ENCODE data around the gene ATP6V1D.
A peak's percentile ranks its signal among the peaks of the same experiment; 100 is the strongest.
"Not testable (repeated sequence)": the region's sequence is repeated elsewhere in the genome, so short reads cannot be mapped to it uniquely, and the experiment has no call there.

ATP6V1D gene

DNA sequence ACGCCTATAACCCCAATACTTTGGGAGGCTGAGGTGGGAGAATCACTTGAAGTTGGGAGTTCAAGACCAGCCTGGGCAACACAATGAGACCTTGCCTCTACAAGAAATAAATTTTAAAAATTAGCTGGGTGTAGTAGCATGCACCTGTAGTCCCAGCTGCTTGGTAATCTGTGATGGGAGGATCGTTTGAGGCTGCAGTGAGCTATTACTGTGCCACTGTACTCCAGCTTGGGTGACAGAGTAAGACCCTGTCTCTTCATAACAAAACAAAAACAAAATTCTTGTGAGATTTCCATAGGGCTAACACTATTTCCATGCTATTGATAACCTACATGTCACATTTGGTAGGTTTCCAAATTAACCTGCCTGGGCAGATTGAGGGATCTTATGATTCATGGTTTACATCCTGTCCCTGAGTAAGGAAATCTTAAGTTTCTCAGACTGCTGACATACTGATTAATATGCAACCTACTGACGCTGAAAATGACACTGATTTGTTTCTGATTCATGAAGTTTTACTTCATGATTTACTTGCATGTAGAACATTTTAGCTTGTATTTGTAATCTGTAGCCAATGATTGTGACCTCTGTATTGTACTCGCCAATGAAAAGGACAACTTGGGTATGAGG, 15.9 kb downstream of the ATP6V1D start:
- no peaks in the 10 kb centered on the region for H3K4me1 Mint-ChIP-seq
- ATAC-seq (peak; percentile 79), DNase-seq (ENCODE audit: low spot score in 2 of 2) (no peak)
- peak overlapping the region; percentile 39 for H3K27ac Mint-ChIP-seq
- H3K9me3 Mint-ChIP-seq, result no peaks in the 10 kb centered on the region
- H3K36me3 Mint-ChIP-seq, result peaks cover 85% of the 10 kb centered on the region
- no peak overlapping the region for H3K4me3 Mint-ChIP-seq

DNA sequence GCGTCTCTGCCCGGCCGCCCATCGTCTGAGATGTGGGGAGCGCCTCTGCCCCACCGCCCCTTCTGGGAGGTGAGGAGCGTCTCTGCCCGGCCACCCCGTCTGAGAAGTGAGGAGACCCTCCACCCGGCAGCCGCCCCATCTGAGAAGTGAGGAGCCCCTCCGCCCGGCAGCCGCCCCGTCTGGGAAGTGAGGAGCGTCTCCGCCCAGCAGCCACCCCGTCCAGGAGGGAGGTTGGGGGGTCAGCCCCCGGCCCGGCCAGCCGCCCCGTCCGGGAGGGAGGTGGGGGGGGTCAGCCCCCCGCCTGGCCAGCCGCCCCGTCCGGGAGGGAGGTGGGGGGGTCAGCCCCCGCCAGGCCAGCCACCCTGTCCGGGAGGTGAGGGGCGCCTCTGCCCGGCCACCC, 18.4 kb downstream of the ATP6V1D start:
- not testable (repeated sequence) for H3K9me3 Mint-ChIP-seq; H3K4me1 Mint-ChIP-seq; ATAC-seq; DNase-seq (ENCODE audit: low spot score in 2 of 2); H3K4me3 Mint-ChIP-seq; H3K27ac Mint-ChIP-seq
- peaks cover 85% of the 10 kb centered on the region for H3K36me3 Mint-ChIP-seq

DNA sequence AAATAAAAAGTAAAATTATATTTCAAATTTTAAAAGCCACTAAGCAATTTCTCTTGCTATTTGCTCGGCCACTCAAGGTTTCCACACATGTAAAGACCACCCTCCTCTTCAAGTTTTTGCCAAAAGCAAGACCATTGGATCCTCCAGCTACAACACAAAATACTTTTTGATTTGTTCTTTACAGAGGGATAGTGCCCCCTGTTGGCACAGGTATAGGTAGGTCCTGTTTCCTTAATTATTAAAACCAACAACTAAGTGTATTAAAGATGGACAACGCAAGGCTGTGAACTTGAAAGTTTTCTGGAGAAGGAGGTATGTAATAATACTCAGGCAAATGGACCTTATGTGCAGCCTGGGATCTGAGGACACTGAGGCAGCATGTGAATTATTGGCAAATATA, 23.8 kb downstream of the ATP6V1D start:
- H3K4me1 Mint-ChIP-seq, result no peaks in the 10 kb centered on the region
- no peak overlapping the region for H3K4me3 Mint-ChIP-seq
- H3K9me3 Mint-ChIP-seq, result no peaks in the 10 kb centered on the region
- H3K27ac Mint-ChIP-seq, result no peak overlapping the region
- no peak for DNase-seq (ENCODE audit: low spot score in 2 of 2)
- no peak for ATAC-seq
- peaks cover 84% of the 10 kb centered on the region for H3K36me3 Mint-ChIP-seq

DNA sequence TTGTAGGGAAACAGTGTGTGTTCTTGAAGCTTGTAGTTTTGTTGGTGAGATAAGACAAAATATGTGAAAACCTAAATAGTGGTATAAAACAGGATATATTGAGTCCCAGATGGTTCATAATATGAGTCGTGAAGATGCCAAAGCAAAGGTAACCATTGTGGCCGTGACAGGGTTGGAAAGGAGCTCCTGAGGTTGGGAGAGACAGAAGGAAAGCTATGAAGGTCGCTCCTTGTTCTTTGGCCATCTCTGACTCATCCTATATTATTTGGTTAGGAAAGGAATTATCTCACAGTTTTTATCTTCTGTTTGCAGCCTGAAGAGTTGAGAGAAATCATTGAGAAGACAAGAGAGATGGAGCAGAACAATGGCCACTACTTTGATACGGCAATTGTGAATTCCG, 27.1 kb downstream of the ATP6V1D start:
- no peak for DNase-seq (ENCODE audit: low spot score in 2 of 2)
- no peak for ATAC-seq
- Mint-ChIP-seq H3K4me1 (no peaks in the 10 kb centered on the region), H3K27ac (no peak overlapping the region), H3K36me3 (peaks cover 62% of the 10 kb centered on the region), H3K4me3 (no peak overlapping the region), H3K9me3 (no peaks in the 10 kb centered on the region)

GRCh38 chr14:67331368-67332125, 28.1 kb downstream of the ATP6V1D start:
- ATAC-seq (no peak), DNase-seq (ENCODE audit: low spot score in 2 of 2) (no peak)
- Mint-ChIP-seq H3K9me3 (no peaks in the 10 kb centered on the region), H3K4me3 (no peak overlapping the region), H3K27ac (no peak overlapping the region), H3K4me1 (no peaks in the 10 kb centered on the region), H3K36me3 (peaks cover 55% of the 10 kb centered on the region)

DNA sequence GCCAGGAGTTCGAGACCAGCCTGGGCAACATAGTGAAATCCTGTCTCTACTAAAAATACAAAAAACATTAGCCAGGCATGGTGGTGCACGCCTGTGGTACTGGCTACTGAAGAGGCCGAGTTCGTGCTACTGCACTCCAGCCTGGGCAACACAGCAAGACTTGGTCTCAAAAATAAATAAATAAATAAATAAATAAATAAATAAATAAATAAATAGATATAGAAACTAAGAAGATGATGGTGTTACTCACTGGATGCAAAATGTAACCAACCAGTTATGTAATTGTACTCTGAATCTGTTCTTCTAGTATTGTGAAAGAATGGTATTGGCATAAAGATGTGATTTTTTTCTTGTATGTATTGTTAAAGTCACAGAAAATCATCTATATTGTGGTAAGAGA, 29.9 kb downstream of the ATP6V1D start:
- not testable (repeated sequence) for ATAC-seq; H3K4me3 Mint-ChIP-seq; DNase-seq (ENCODE audit: low spot score in 2 of 2); H3K9me3 Mint-ChIP-seq; H3K27ac Mint-ChIP-seq; H3K4me1 Mint-ChIP-seq
- H3K36me3 Mint-ChIP-seq, result peaks cover 55% of the 10 kb centered on the region

- peaks cover 20% of the 10 kb centered on the region for H3K36me3 Mint-ChIP-seq
- H3K9me3 Mint-ChIP-seq, result no peaks in the 10 kb centered on the region
- H3K27ac Mint-ChIP-seq, result no peak overlapping the region
- no peak overlapping the region for H3K4me3 Mint-ChIP-seq
- no peaks in the 10 kb centered on the region for H3K4me1 Mint-ChIP-seq
- ATAC-seq (no peak), DNase-seq (ENCODE audit: low spot score in 2 of 2) (no peak)
Observed at GRCh38 chr14:67319142-67319541, 40.5 kb downstream of the ATP6V1D start.

DNA sequence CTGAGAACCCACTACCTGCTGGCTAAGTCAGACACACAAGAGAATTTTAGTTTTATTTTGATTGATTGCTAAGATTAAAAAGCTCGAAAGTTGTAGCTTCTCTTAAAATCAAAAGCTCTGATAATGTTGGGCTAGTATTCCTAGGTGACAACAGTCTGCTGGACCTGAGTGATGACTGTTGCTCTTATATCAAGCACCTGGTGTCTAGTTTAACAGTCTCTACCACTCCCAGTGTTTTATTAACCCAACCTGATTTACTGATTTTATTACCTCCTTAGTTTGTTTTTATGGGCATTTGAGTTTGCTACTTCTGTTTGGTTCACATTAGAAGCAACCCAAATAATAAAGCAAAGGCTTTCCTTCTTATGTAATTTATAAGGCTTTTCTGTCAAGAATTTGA, 41.8 kb downstream of the ATP6V1D start:
- Mint-ChIP-seq H3K4me3 (no peak overlapping the region), H3K27ac (no peak overlapping the region)

GRCh38 chr14:67313153-67313552, 46.5 kb downstream of the ATP6V1D start:
- peaks cover 26% of the 10 kb centered on the region for H3K36me3 Mint-ChIP-seq
- H3K9me3 Mint-ChIP-seq, result no peaks in the 10 kb centered on the region
- no peak overlapping the region for H3K4me3 Mint-ChIP-seq
- ATAC-seq, result no peak
- DNase-seq (ENCODE audit: low spot score in 2 of 2), result no peak
- H3K27ac Mint-ChIP-seq, result no peak overlapping the region
- no peaks in the 10 kb centered on the region for H3K4me1 Mint-ChIP-seq

More for the DNA sequence above, 41.8 kb downstream of the ATP6V1D start:
- no peak for DNase-seq (ENCODE audit: low spot score in 2 of 2)
- no peak for ATAC-seq
- no peaks in the 10 kb centered on the region for H3K9me3 Mint-ChIP-seq
- H3K4me1 Mint-ChIP-seq, result no peaks in the 10 kb centered on the region
- peaks cover 20% of the 10 kb centered on the region for H3K36me3 Mint-ChIP-seq

GRCh38 chr14:67311868-67312267, 47.7 kb downstream of the ATP6V1D start:
- no peak overlapping the region for H3K27ac Mint-ChIP-seq

More at GRCh38 chr14:67311868-67312267, 47.7 kb downstream of the ATP6V1D start:
- H3K4me1 Mint-ChIP-seq, result no peaks in the 10 kb centered on the region
- no peak for DNase-seq (ENCODE audit: low spot score in 2 of 2)
- ATAC-seq, result no peak
- peaks cover 27% of the 10 kb centered on the region for H3K36me3 Mint-ChIP-seq
- H3K4me3 Mint-ChIP-seq, result no peak overlapping the region
- no peaks in the 10 kb centered on the region for H3K9me3 Mint-ChIP-seq

Measured in stimulated activated effector memory CD8-positive, alpha-beta T cell treated with anti-CD3 and anti-CD28 coated beads, Interleukin-12 subunit alpha, Interleukin-12 subunit beta, amount 100 ng/mL, for 72 hours (primary cell).